ENCODE results near the gene FGD5. TPM values are rescaled to one million over a fixed set of nuclear protein-coding genes. Genes with fewer than 3 reads are reported as not detected.

The FGD5 gene
- total RNA-seq, 1 donor from 2014 or later = 15.3 TPM

DNA sequence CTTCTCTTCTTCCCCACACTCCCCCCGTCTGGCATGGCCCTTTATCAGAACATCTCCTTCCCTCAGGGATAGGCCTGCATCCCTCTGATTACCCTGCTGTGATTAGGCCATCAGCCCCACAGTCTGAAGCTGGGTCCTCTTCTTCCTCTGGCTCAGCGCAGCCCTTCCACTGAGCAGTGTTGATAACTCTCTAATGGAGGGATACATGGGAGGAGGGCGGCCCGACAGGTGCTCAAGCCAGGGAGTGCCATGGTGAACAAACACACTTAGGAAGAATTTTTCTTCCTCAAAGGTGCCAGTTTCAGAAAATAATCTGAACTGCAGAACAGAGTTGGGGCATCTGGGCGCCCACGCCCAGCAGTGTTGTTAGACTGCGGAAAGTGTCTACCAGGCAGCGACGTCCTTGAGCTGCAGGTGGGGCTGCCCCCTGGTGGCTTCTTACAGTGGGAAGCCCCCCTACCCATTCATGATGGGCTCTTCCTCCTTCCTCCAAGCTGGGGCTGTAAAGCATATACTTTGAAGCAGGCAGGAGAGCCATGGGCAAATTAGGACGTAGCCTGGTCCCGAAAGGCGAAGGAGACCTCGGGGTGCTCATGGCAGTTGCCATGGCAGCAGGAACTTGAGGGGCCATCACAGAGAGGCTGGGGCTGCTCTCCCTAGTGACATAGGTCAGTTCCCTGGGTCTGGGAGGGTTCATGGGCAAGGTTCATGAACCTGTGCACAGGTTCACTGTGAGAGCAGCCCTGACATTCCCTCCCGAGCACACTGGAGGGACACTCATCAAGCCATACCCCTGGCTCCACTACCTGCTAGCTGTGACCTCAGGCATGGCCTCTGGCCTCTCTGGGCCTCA, 95.4 kb downstream of the FGD5 start:
- Mint-ChIP-seq H3K27me3 (peaks cover 36% of the 10 kb centered on the region), H3K27ac (no peak overlapping the region), H3K9me3 (no peaks in the 10 kb centered on the region), H3K4me3 (no peak overlapping the region), H3K36me3 (no peaks in the 10 kb centered on the region), H3K4me1 (ENCODE audit: unreplicated experiment) (no peaks in the 10 kb centered on the region)
- TF ChIP-seq, protein P1, sequence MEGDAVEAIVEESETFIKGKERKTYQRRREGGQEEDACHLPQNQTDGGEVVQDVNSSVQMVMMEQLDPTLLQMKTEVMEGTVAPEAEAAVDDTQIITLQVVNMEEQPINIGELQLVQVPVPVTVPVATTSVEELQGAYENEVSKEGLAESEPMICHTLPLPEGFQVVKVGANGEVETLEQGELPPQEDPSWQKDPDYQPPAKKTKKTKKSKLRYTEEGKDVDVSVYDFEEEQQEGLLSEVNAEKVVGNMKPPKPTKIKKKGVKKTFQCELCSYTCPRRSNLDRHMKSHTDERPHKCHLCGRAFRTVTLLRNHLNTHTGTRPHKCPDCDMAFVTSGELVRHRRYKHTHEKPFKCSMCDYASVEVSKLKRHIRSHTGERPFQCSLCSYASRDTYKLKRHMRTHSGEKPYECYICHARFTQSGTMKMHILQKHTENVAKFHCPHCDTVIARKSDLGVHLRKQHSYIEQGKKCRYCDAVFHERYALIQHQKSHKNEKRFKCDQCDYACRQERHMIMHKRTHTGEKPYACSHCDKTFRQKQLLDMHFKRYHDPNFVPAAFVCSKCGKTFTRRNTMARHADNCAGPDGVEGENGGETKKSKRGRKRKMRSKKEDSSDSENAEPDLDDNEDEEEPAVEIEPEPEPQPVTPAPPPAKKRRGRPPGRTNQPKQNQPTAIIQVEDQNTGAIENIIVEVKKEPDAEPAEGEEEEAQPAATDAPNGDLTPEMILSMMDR (conservative IDR thresholded peaks at IDR 0.05) = peak; percentile 62
- DNase-seq (ENCODE audit: extremely low spot score, unreplicated experiment) = no peak

DNA sequence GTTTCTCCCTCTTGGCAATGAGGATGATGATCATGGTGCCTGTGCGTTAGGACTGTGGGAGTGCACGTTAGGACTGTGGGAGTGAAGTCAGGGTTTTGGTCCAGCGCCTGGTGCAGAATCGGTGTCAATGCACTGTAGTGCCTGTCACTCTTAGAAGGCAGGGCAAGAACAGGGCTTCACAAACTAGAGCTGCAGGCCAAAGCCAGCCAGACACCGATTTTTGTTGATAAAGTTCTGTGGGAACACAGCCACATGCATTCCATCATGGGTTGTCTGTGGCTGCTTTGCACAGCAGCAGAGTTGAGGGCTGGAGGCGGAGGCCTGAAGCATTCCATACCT, 96.0 kb downstream of the FGD5 start:
- no peaks in the 10 kb centered on the region for H3K9me3 Mint-ChIP-seq
- H3K27me3 Mint-ChIP-seq = peaks cover 36% of the 10 kb centered on the region
- TF ChIP-seq, protein P1 (conservative IDR thresholded peaks at IDR 0.05) = no peak
- no peak for DNase-seq (ENCODE audit: extremely low spot score, unreplicated experiment)
- no peaks in the 10 kb centered on the region for H3K36me3 Mint-ChIP-seq
- H3K27ac Mint-ChIP-seq = no peak overlapping the region
- no peaks in the 10 kb centered on the region for H3K4me1 Mint-ChIP-seq (ENCODE audit: unreplicated experiment)
- no peak overlapping the region for H3K4me3 Mint-ChIP-seq

GRCh38 chr3:14915636-14916222, 97.0 kb downstream of the FGD5 start:
- H3K4me1 Mint-ChIP-seq (ENCODE audit: unreplicated experiment) = no peaks in the 10 kb centered on the region
- no peak for DNase-seq (ENCODE audit: extremely low spot score, unreplicated experiment)
- no peaks in the 10 kb centered on the region for H3K36me3 Mint-ChIP-seq
- no peaks in the 10 kb centered on the region for H3K9me3 Mint-ChIP-seq
- no peak overlapping the region for H3K4me3 Mint-ChIP-seq
- H3K27me3 Mint-ChIP-seq = peaks cover 36% of the 10 kb centered on the region
- TF ChIP-seq, protein P1 (conservative IDR thresholded peaks at IDR 0.05) = peak; percentile 28
- H3K27ac Mint-ChIP-seq = no peak overlapping the region

- Mint-ChIP-seq H3K4me1 (ENCODE audit: unreplicated experiment) (peaks cover 3% of the 10 kb centered on the region), H3K4me3 (no peak overlapping the region), H3K27ac (no peak overlapping the region), H3K36me3 (no peaks in the 10 kb centered on the region), H3K27me3 (peaks cover 31% of the 10 kb centered on the region), H3K9me3 (no peaks in the 10 kb centered on the region)
- TF ChIP-seq, protein P1 (conservative IDR thresholded peaks at IDR 0.05) = no peak
- no peak for DNase-seq (ENCODE audit: extremely low spot score, unreplicated experiment)
Observed at GRCh38 chr3:14918356-14918860, 99.6 kb downstream of the FGD5 start.

DNA sequence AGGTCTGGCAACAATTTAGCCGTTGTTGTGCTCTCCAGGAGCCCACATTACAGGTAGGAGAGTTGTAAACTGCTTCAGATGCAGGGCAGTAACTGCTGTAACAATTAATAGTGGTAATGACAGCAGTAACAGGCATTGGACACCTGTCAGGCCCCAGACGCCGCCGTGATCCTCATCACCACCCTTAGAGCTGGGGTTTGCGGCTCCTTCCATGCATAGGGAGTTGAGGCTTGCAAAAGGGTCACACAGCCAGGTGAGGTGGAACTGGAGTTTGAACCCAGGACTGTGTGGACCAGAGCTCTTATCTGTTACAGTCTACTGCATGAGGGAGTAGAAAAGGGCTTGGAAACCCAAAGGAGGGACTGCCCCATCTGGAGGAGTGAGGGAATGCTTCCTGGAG, 101.8 kb downstream of the FGD5 start:
- Mint-ChIP-seq H3K4me1 (ENCODE audit: unreplicated experiment) (peaks cover 3% of the 10 kb centered on the region), H3K9me3 (no peaks in the 10 kb centered on the region), H3K4me3 (no peak overlapping the region), H3K27me3 (peaks cover 32% of the 10 kb centered on the region), H3K27ac (no peak overlapping the region), H3K36me3 (no peaks in the 10 kb centered on the region)
- TF ChIP-seq, protein P1 (conservative IDR thresholded peaks at IDR 0.05) = no peak
- DNase-seq (ENCODE audit: extremely low spot score, unreplicated experiment) = no peak

All from type B pancreatic cell (in vitro differentiated cells).